22Rv1 (cell line): ENCODE measurements around the gene ANKRD55.

Source experiments
- CTCF ChIP-seq: fragments of 450-650 bp; IDR thresholded peaks from 2 replicates; pipeline ENCODE4 v1.5.1; 2017; ENCODE audit warnings: mild to moderate bottlenecking
- ZFX ChIP-seq: fragments of 450-650 bp; IDR thresholded peaks from 2 replicates; pipeline ENCODE4 v1.6.1; 2017; ENCODE audit warnings: antibody characterized with exemption, borderline replicate concordance

DNA sequence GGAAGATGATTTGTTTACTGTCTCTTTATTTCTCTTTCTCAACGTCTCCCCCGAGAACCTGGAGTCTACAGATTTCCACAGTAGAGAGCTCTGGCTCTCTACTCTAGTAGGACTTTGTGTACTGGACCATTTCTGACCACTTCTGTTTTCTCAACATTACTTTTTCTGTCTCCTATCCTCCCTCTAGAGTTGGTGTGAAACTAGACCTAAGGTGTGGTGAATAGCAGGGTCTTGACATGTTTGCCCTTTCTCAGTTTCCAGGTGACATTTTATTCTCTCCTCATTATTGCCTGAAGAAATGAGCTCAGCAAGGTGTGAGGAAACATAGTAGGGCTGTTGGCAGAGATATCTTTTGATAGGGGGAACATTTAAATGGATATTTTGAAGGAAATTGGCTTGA is 176.3 kb downstream of the ANKRD55 start:
- no peak for TF ChIP-seq CTCF
- TF ChIP-seq ZFX: no peak
